HepG2 (cell line): ENCODE measurements around the gene HMCN1. TPM values are rescaled to one million over a fixed set of nuclear protein-coding genes. Genes with fewer than 3 reads are reported as not detected.
A peak's percentile ranks its signal among the peaks of the same experiment; 100 is the strongest.

Source experiments
- ATAC-seq: fragments of 200-7000 bp; cut with Tn5 transposase; 3 replicates; pipeline ENCODE4 v1.9.1; 2020; ENCODE audit warnings: mild to moderate bottlenecking, moderate library complexity
- BruUV-seq: library from RNA; stranded (reverse); fragments of 400-500 nt; replicated peaks from 2 replicates; lab custom pipeline; 2021; lab: Mats Ljungman, UMichigan
- CTCF ChIA-PET: fragments of 300-600 bp; formaldehyde crosslinking; extraction: SDS; loops from one replicate; lab custom pipeline; 2021; ENCODE audit warnings: low total read pairs, inconsistent platforms, low intra/inter-chr PET ratio; lab: Yijun Ruan, JAX
- POLR2A ChIA-PET: fragments of 350-600 bp; sonication (Branson Sonifier 250); formaldehyde crosslinking; loops from one replicate; lab custom pipeline; 2020; ENCODE audit warnings: antibody characterized with exemption, inconsistent platforms; lab: Yijun Ruan, JAX
- DNase-seq: peaks from one replicate; pipeline ENCODE4 v3.0.0-alpha.2; 2015; ENCODE audit warnings: low spot score
- FAIRE-seq: peaks from 3 replicates; lab custom pipeline; 2011; peaks lifted over from hg19 to GRCh38; lab: Jason Lieb, UNC
- H2AFZ ChIP-seq: one replicate; pipeline ENCODE4 v1.6.1; 2011; ENCODE audit warnings: low read length, inconsistent platforms
- H3K27ac ChIP-seq: fragments of 300-600 bp; 3 replicates; pipeline ENCODE4 v1.8.0; 2011; ENCODE audit warnings: mixed run types, mild to moderate bottlenecking, mixed read lengths, low read length, inconsistent platforms; ENCODE audit not compliant: insufficient read depth; ENCODE audit errors: extremely low read length
- H3K27me3 ChIP-seq, 2 experiments: fragments of 200-600 bp in 1 of 2; 2 replicates in 1 of 2; 3 replicates in 1 of 2; pipeline versions ENCODE4 v1.6.0 to v1.8.0; 2011; ENCODE audit warnings: low read length in 2 of 2, mild to moderate bottlenecking in 2 of 2, moderate library complexity in 2 of 2, inconsistent platforms in 1 of 2; ENCODE audit not compliant: insufficient read depth in 2 of 2, control insufficient read depth in 1 of 2
- H3K36me3 ChIP-seq, 2 experiments: fragments of 200-600 bp in 1 of 2; replicated peaks in 1 of 2; 2 replicates in 1 of 2; 3 replicates in 1 of 2; pipeline versions ENCODE4 v1.5.1 to v1.8.0; 2011; ENCODE audit warnings: low read length in 2 of 2, inconsistent platforms in 1 of 2; ENCODE audit not compliant: insufficient read depth in 2 of 2, control insufficient read depth in 1 of 2
- H3K4me1 ChIP-seq: 2 replicates; pipeline ENCODE4 v1.5.1; 2012; ENCODE audit warnings: low read length, inconsistent platforms; ENCODE audit not compliant: insufficient read depth
- H3K4me2 ChIP-seq: 2 replicates; pipeline ENCODE4 v1.6.0; 2011; ENCODE audit warnings: low read depth, low read length, inconsistent platforms
- H3K4me3 ChIP-seq, 3 experiments: fragments of 200-600 bp in 1 of 3; sonication (generic), shearing (Covaris generic) in 1 of 3; replicated peaks in 1 of 3; 2 replicates each; pipeline ENCODE4 v1.5.1; 2011 to 2016; ENCODE audit warnings: low read length in 3 of 3, inconsistent platforms in 2 of 3, low read depth in 2 of 3, mild to moderate bottlenecking in 2 of 3, control low read depth in 1 of 3, mixed read lengths in 1 of 3; ENCODE audit not compliant: insufficient read depth in 1 of 3
- H3K79me2 ChIP-seq: one replicate; pipeline ENCODE4 v1.6.1; 2011; ENCODE audit warnings: low read length, inconsistent platforms; ENCODE audit not compliant: insufficient read depth
- H3K9ac ChIP-seq: 2 replicates; pipeline ENCODE4 v1.6.0; 2011; ENCODE audit warnings: mild to moderate bottlenecking, low read depth, low read length, inconsistent platforms; ENCODE audit not compliant: insufficient read depth
- H3K9me3 ChIP-seq: 2 replicates; pipeline ENCODE4 v1.5.1; 2012; ENCODE audit warnings: mild to moderate bottlenecking, low read length
- H4K20me1 ChIP-seq: 2 replicates; pipeline ENCODE4 v1.6.0; 2011; ENCODE audit warnings: inconsistent platforms, mild to moderate bottlenecking, low read length, moderate library complexity; ENCODE audit not compliant: insufficient read depth
- CHCHD3 ChIP-seq: sonication (generic); formaldehyde crosslinking; IDR thresholded peaks from 2 replicates; pipeline ENCODE4 v1.8.0; 2022; ENCODE audit warnings: mild to moderate bottlenecking, missing genetic modification reagents, moderate library complexity
- HIVEP1 ChIP-seq: sonication (generic); formaldehyde crosslinking; IDR thresholded peaks from 2 replicates; pipeline ENCODE4 v1.4.0; 2020; ENCODE audit warnings: mild to moderate bottlenecking, missing genetic modification reagents
- HNRNPK ChIP-seq: fragments of 200-400 bp; formaldehyde crosslinking; IDR thresholded peaks from 2 replicates; pipeline ENCODE4 v1.6.1; 2018; ENCODE audit warnings: low read length, low read depth, moderate library complexity, mild to moderate bottlenecking; ENCODE audit not compliant: poor library complexity, severe bottlenecking
- JUNB ChIP-seq: sonication (generic); formaldehyde crosslinking; IDR thresholded peaks from 2 replicates; pipeline ENCODE4 v1.8.0; 2022; ENCODE audit warnings: missing genetic modification reagents, mild to moderate bottlenecking, borderline replicate concordance
- PITX1 ChIP-seq: sonication (generic); formaldehyde crosslinking; IDR thresholded peaks from 2 replicates; pipeline ENCODE4 v1.5.1; 2020; ENCODE audit warnings: mild to moderate bottlenecking, missing genetic modification reagents
- SALL2 ChIP-seq: sonication (generic); formaldehyde crosslinking; IDR thresholded peaks from 2 replicates; pipeline ENCODE4 v1.8.1; 2023; ENCODE audit warnings: mild to moderate bottlenecking, missing genetic modification reagents, inconsistent platforms
- ZNF264 ChIP-seq: sonication (generic); formaldehyde crosslinking; IDR thresholded peaks from 2 replicates; pipeline ENCODE4 v1.4.0; 2020; ENCODE audit warnings: missing genetic modification reagents
- ZNF678 ChIP-seq: sonication (generic); formaldehyde crosslinking; IDR thresholded peaks from 2 replicates; pipeline ENCODE4 v1.4.0; 2020; ENCODE audit warnings: mild to moderate bottlenecking, missing genetic modification reagents
- ZNF770 ChIP-seq: sonication (generic); formaldehyde crosslinking; IDR thresholded peaks from 2 replicates; pipeline ENCODE4 v1.5.0; 2020; ENCODE audit warnings: mild to moderate bottlenecking, missing genetic modification reagents
- WGBS: methylation state at CpG from one replicate; pipeline ENCODE4 v1.1.6; 2017; ENCODE audit warnings: low lambda C conversion rate; 5-methylcytosine and 5-hydroxymethylcytosine counted together
- in situ Hi-C: cut with HindIII; loops from 2 replicates; pipeline ENCODE4 v1.10.0; 2017; ENCODE audit warnings: low pct_unique_long_range_greater_than_20kb; ENCODE audit not compliant: extremely low pct_ligation_motif_present
- intact Hi-C: fragments of 100-400 bp; cut with micrococcal nuclease; formaldehyde crosslinking; loops from one replicate; pipeline ENCODE4 v1.10.0; 2022; ENCODE audit not compliant: unreplicated experiment
- polyA plus RNA-seq, 8 experiments: library from polyadenylated mRNA; depleted of rRNA in 3 of 8; stranded (reverse) in 7 of 8; unstranded in 1 of 8; fragments of >200 nt; fragmentation: Illumina TruSeq in 4 of 8; extraction: Trizol in 4 of 8; gene quantifications; 2 replicates each; pipeline versions ENCODE4 v1.2.1 to v1.2.3, GENCODE V29; 2011 to 2016; ENCODE audit warnings: low read depth in 4 of 8, missing spikeins in 1 of 8, mixed read lengths in 1 of 8; ENCODE audit not compliant: insufficient read depth in 1 of 8
- total RNA-seq, 5 experiments: library from RNA; depleted of rRNA; stranded (reverse); fragments of >200 nt; fragmentation: Illumina TruSeq; extraction: Trizol; gene quantifications; 2 replicates each; pipeline ENCODE4 v1.2.3, GENCODE V29; 2016; ENCODE audit warnings: low read depth in 1 of 5

Gene HMCN1
- total and polyA plus RNA-seq, 2 of the 13 experiments (the other 11 are each of a cell fraction or from before 2014, with no cell fraction given) = 0.03 TPM; not detected in 1

GRCh38 chr1:186193224-186193623 is 459.0 kb downstream of the HMCN1 start:
- DNase-seq (no peak), ATAC-seq (no peak), FAIRE-seq (no peak)
- Histone ChIP-seq H4K20me1 (no peaks in the 10 kb centered on the region), H3K79me2 (no peaks in the 10 kb centered on the region), H3K9ac (no peak overlapping the region), H3K36me3 (no peaks in the 10 kb centered on the region), H3K9me3 (no peaks in the 10 kb centered on the region), H2AFZ (no peak overlapping the region), H3K4me1 (no peaks in the 10 kb centered on the region), H3K27me3 (no peaks in the 10 kb centered on the region), H3K4me3 (no peak overlapping the region), H3K4me2 (no peak overlapping the region), H3K27ac (no peak overlapping the region)
- no TSS peak for BruUV-seq
- ChIA-PET POLR2A (no interaction called here), CTCF (no interaction called here)
- TF ChIP-seq SALL2 (CRISPR knock-in tag) (no peak), ZNF264 (no peak), PITX1 (CRISPR knock-in tag) (no peak), CHCHD3 (CRISPR knock-in tag) (no peak), HIVEP1 (CRISPR knock-in tag) (no peak), JUNB (CRISPR knock-in tag) (no peak), HNRNPK (peak; percentile 63)
- in situ Hi-C loops (no loop called here), intact Hi-C loops (no loop called here)
- WGBS = 7% methylated on average over 2 of the region's 2 CpGs

GRCh38 chr1:186194107-186194756 is 460.0 kb downstream of the HMCN1 start:
- Histone ChIP-seq H3K4me2 (no peak overlapping the region), H3K4me1 (no peaks in the 10 kb centered on the region), H4K20me1 (no peaks in the 10 kb centered on the region), H3K79me2 (no peaks in the 10 kb centered on the region), H2AFZ (no peak overlapping the region), H3K27ac (no peak overlapping the region), H3K27me3 (no peaks in the 10 kb centered on the region), H3K9ac (no peak overlapping the region), H3K9me3 (no peaks in the 10 kb centered on the region), H3K4me3 (no peak overlapping the region), H3K36me3 (no peaks in the 10 kb centered on the region)
- ChIA-PET CTCF (no interaction called here), POLR2A (no interaction called here)
- ATAC-seq (no peak), DNase-seq (no peak), FAIRE-seq (no peak)
- TF ChIP-seq ZNF770 (CRISPR knock-in tag) (no peak), ZNF678 (CRISPR knock-in tag) (no peak)
- BruUV-seq = no TSS peak
- intact Hi-C loops = no loop called here
- WGBS = 36% methylated on average over 2 of the region's 2 CpGs
- in situ Hi-C loops = no loop called here
